GM19372 (cell line): ENCODE results near the gene SEZ6L.

Source experiments
- ATAC-seq: cut with Tn5 transposase; IDR thresholded peaks from one replicate; pipeline ENCODE4 v1.9.1; 2021; ENCODE audit warnings: mild to moderate bottlenecking, low read depth, moderate library complexity; ENCODE audit not compliant: unreplicated experiment

The SEZ6L gene

GRCh38 chr22:26236991-26237390, 67.7 kb downstream of the SEZ6L start:
- ATAC-seq: no peak

GRCh38 chr22:26238596-26238995, 69.3 kb downstream of the SEZ6L start:
- no peak for ATAC-seq

- ATAC-seq: no peak
Measured at GRCh38 chr22:26239581-26239980, 70.3 kb downstream of the SEZ6L start.

GRCh38 chr22:26241361-26241760, 72.1 kb downstream of the SEZ6L start:
- ATAC-seq: no peak

- ATAC-seq: no peak
Measured at GRCh38 chr22:26245001-26245400, 75.7 kb downstream of the SEZ6L start.

- ATAC-seq: no peak
Measured at GRCh38 chr22:26246552-26246951, 77.3 kb downstream of the SEZ6L start.

- no peak for ATAC-seq
Measured at GRCh38 chr22:26251869-26252268, 82.6 kb downstream of the SEZ6L start.

- ATAC-seq: no peak
Measured at GRCh38 chr22:26259510-26259909, 90.2 kb downstream of the SEZ6L start.

- no peak for ATAC-seq
Measured at GRCh38 chr22:26264162-26264561, 94.9 kb downstream of the SEZ6L start.

- ATAC-seq: no peak
Measured at GRCh38 chr22:26265281-26265680, 96.0 kb downstream of the SEZ6L start.

- no peak for ATAC-seq
Measured at GRCh38 chr22:26265909-26266308, 96.6 kb downstream of the SEZ6L start.

- ATAC-seq: no peak
Measured at GRCh38 chr22:26267856-26268255, 98.6 kb downstream of the SEZ6L start.

- ATAC-seq: no peak
Measured at GRCh38 chr22:26269572-26269971, 100.3 kb downstream of the SEZ6L start.

GRCh38 chr22:26271427-26271826, 102.2 kb downstream of the SEZ6L start:
- no peak for ATAC-seq

GRCh38 chr22:26273011-26273675, 103.9 kb downstream of the SEZ6L start:
- ATAC-seq: no peak

GRCh38 chr22:26276529-26277160, 107.4 kb downstream of the SEZ6L start:
- ATAC-seq: no peak

- ATAC-seq: no peak
Measured at GRCh38 chr22:26281941-26282340, 112.7 kb downstream of the SEZ6L start.

GRCh38 chr22:26283330-26283729, 114.1 kb downstream of the SEZ6L start:
- no peak for ATAC-seq

GRCh38 chr22:26285632-26286031, 116.4 kb downstream of the SEZ6L start:
- ATAC-seq: no peak

GRCh38 chr22:26286091-26286820, 117.0 kb downstream of the SEZ6L start:
- no peak for ATAC-seq

GRCh38 chr22:26287382-26288225, 118.3 kb downstream of the SEZ6L start:
- no peak for ATAC-seq
